GM18519 (cell line): ENCODE results near the gene ELFN1.

Source experiments
- ATAC-seq: cut with Tn5 transposase; IDR thresholded peaks from one replicate; pipeline ENCODE4 v1.9.1; 2021; ENCODE audit warnings: mild to moderate bottlenecking, moderate library complexity; ENCODE audit not compliant: unreplicated experiment, low FRiP score

Gene ELFN1

DNA sequence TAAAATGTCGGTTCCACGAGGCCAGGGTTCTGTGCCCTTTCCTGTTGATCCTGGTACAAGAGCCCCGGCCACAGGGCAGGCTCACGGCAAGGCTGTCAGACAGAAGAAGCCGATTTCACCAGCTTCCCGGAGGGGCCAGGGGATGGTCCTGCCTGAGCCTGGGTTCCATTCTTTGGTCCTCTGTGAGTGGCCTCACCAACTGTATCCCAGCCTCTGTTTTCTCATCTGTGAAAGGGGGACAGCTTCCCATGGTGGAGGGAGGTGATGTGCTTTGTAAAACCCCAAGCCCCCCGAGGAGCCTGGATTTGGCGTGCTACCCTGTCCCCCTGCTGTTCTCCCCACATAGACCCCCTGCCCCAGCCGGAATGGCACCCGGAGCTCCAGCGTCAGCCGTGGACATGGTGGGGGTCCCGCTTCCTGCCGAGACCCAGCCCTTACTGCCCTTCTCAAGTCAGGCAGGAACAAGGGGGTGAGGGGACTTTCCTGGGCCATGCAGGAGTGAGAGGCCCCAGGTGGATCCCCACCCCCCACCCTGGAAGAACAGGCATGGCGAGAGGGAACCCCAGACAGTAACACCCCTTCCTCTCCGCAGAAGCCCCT is 28.3 kb upstream of the ELFN1 start:
- ATAC-seq = no peak

DNA sequence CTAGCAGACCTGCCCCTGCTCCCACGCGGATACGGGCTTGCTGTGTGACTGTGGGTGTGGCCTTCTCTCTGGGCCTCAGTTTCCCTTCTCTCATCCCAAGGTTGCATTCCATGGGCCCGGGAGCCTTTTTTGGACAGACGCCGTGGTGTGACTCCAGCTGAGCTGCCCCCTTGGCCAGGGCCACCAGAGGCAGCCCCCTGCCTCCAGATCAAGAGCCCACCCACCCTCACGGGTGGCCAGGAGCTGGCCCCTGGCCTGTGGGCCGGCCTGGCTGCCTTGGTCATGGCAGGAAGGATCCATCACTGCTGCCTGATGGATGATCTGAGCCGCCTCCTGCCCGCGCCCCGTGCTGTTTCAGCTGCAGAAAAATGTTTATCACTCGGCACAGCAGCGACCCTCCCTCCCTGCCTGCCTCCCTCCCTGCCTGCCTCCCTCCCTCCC is 27.8 kb upstream of the ELFN1 start:
- ATAC-seq = no peak

- no peak for ATAC-seq
Measured at GRCh38 chr7:1643270-1644092, 26.6 kb upstream of the ELFN1 start.

DNA sequence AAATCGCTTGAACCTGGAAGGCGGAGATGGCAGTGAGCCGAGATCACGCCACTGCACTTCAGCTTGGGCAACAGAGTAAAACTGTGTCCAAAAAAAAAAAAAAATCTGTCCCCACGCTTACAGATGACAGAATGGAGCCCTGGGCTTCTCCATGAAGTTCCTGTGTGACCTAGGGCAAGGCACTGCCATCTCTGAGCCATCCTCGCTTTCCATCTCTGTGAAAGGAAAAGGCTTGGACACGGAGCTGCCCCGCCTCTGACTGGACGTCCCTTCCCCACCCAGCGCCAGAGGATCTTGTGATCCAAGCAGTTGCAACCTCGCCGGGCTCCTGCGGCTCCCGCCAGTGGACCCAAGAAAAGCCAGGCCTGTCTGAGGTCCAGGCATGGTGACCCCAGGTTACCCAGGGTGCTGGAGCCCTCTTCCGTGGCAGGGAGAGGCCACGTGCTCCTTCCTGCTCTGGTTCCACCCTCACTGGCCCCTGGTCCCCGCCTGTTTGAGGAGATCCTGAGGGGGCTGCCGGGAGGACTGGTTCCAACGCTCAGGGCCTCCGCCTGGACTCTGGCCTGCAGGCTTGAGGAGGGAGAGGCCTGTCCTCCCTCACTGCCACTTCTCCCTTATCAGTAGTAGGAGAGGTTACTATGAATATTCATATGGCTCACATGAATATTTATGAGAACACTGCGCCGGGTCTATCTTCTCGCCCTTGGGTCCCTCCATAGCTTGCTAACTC is 25.6 kb upstream of the ELFN1 start:
- ATAC-seq = no peak

DNA sequence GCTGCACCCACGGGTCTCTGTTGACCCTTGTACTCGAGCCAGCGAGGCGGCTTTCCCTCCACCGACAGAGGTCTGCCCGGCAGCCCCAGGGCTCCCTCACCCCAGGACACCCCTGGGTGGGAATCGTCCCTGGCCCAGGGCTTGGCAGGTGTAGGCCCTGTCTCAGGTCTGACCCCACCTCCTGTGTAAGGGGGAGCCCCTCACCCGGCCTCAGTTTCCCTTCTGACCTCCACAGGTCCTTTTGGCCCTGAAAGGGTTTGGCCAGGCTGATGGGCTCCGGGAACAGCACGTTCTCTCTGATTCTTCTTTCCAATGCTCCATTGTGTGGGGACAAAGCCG is 25.0 kb upstream of the ELFN1 start:
- no peak for ATAC-seq

DNA sequence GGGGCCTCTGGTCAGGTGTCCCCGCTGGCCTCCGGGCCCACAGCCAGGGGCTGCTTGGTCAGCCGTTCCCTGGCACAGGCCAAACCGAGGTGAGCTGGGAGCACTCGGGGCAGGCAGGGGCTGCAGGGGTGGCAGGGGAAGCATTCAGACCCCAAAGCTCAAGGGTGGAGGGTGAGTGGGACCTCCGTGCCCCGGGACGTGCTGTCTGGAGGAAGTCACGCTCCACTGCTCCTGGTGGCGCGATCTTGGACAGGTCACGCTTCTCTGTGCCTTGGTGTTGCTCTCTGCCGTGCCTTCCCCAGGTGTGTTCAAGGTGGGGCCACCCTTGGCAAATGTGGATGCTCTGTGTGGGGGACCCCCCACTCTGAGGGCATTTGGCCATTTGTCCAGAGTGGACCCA is 24.6 kb upstream of the ELFN1 start:
- ATAC-seq = no peak

GRCh38 chr7:1646391-1646790 is 23.7 kb upstream of the ELFN1 start:
- no peak for ATAC-seq

GRCh38 chr7:1646957-1647891 is 22.9 kb upstream of the ELFN1 start:
- ATAC-seq = no peak

DNA sequence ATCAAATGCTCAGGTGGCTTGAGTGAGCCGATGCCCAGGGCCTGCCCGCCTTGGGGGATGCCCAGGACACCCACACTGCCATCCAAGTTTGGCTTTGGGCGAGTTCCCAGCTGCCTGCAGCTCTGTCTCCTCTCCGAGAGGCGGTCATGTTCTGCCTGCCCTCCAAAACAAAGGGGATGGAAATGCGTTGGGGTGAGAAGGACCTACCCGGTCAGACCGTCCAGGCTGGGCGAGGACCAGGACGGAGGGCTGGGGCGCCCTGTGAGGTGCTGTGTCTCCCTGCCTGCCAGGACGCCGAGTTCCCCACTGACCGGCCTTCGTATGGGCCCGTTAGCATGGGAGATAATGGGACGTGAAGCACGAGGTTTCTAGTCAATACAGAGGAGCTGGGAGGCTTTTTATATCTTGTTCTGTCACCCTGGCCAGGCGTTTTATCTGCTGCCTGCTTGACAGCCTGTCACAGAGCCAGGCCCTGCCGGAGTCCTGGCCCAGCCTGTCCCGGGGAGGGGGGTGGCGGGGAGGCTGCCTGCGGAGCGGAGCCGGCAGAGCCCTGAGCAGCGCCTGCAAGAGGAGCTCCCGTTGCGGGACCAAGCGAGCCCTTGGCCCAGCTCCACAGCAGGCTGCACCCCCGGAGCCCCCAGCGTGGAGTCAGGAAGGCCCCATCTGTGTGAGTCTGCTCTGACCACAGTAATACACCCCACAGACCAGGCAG is 22.0 kb upstream of the ELFN1 start:
- ATAC-seq = no peak

DNA sequence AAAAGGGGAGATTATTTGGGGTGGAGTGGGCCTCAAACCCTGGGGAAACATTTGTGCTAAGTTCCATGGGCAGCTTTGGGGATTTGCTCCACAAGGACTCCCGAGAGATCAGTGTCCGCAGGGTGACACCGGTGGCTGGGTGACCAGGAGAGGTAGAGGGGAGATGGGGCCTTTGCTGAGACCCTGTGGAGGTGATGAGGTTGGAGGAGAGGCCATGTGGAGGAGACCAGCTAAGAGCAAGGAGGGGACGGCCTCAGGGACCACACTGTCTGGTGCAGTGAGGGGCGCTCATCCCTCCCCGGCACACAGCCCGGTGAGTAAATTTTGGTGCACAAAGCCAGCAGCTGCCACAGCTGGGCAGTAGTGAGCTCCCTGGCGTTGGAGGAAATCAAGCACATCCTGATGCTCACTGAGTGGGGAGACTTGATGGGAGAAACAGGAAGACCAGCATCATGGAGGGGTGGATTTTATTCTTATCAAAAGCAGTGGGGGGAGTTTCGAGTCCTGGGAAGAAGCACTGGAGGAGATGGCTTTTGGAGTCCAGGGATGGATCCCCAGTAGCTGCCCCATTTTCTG is 20.2 kb upstream of the ELFN1 start:
- ATAC-seq = no peak

- ATAC-seq = no peak
Measured at GRCh38 chr7:1650363-1651030, 19.6 kb upstream of the ELFN1 start.

DNA sequence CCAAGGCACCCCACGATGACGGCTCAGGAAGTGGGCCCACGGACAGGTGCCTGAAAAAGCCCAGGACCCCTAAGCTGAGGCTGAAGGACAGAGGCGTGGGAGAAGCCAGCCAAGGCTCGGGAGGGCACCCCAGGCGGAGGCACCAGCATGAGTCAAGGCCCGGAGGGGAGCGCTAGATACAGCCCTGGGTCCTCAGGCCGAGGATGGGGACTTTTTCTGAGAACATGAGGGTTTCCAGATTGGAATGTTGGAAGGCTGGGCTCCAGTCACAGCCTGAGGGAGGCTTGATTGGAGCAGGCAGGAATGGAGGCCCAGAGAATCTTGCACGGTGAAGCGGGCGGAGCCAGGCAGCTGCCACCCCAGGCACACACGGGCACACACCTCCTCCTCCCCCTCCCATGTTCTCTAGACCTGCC is 19.0 kb upstream of the ELFN1 start:
- ATAC-seq = no peak

- no peak for ATAC-seq
Measured at GRCh38 chr7:1651891-1652290, 18.2 kb upstream of the ELFN1 start.

- ATAC-seq = no peak
Measured at GRCh38 chr7:1653500-1653899, 16.6 kb upstream of the ELFN1 start.

DNA sequence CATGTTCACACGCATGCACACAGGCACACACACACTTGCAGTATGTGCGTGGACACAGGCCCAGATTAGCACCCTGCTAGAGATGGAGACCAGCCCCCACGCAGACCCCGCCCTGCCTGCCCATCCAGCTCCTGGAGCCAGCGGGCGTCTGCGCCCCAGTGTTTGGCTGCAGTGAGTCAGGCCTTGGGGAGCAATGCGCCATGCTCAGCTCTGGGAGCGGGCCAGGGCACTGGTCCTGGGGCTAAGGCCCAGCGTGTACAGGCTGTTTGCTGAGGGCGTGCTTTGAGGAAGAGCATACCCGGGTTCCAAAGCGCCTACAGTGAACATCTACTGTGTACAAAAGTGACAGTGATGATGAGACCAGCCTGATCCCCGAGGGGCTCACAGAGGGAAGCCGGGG is 16.0 kb upstream of the ELFN1 start:
- no peak for ATAC-seq

- ATAC-seq = no peak
Measured at GRCh38 chr7:1654738-1655475, 15.2 kb upstream of the ELFN1 start.

GRCh38 chr7:1659696-1660095 is 10.4 kb upstream of the ELFN1 start:
- no peak for ATAC-seq

- ATAC-seq = no peak
Measured at GRCh38 chr7:1661461-1661860, 8.6 kb upstream of the ELFN1 start.
